Activated T-cell treated with anti-CD3 and anti-CD28 coated beads, Interleukin-2, amount 50 U/mL, for 72 hours (primary cell): ENCODE data around the gene FAM151B. TPM values are rescaled to one million over a fixed set of nuclear protein-coding genes. Genes with fewer than 3 reads are reported as not detected.
"Not testable (repeated sequence)": the region's sequence is repeated elsewhere in the genome, so short reads cannot be mapped to it uniquely, and the experiment has no call there.

Experiments
- ATAC-seq, 2 donors: fragments of 150-1000 bp; cut with Tn5 transposase; replicated peaks in 1 of 2; 2 replicates each; pipeline ENCODE4 v1.10.0; 2021; ENCODE audit warnings: moderate library complexity in 2 of 2, mild to moderate bottlenecking in 1 of 2
- DNase-seq, 2 donors: peaks; one replicate each; pipeline ENCODE4 v3.0.0; 2021 to 2022; ENCODE audit warnings: mixed read lengths in 1 of 2
- H3K27ac Mint-ChIP-seq: one replicate; pipeline ENCODE4 v1.8.0; 2022; ENCODE audit warnings: mild to moderate bottlenecking, moderate library complexity, mixed read lengths
- H3K27me3 Mint-ChIP-seq: one replicate; pipeline ENCODE4 v1.8.0; 2022; ENCODE audit warnings: low read depth, mixed read lengths
- H3K36me3 Mint-ChIP-seq, 2 donors: one replicate each; pipeline ENCODE4 v1.8.0; 2022; ENCODE audit warnings: mixed read lengths in 2 of 2, mild to moderate bottlenecking in 1 of 2; ENCODE audit not compliant: insufficient read depth in 2 of 2
- H3K4me1 Mint-ChIP-seq: one replicate; pipeline ENCODE4 v1.8.0; 2022; ENCODE audit warnings: low read depth, mixed read lengths
- H3K4me3 Mint-ChIP-seq, 2 donors: one replicate each; pipeline ENCODE4 v1.8.0; 2022; ENCODE audit warnings: mild to moderate bottlenecking in 2 of 2, mixed read lengths in 2 of 2, moderate library complexity in 2 of 2
- H3K9me3 Mint-ChIP-seq, 2 donors: one replicate each; pipeline ENCODE4 v1.8.0; 2022; ENCODE audit warnings: mixed read lengths in 2 of 2
- total RNA-seq, 2 donors: library from RNA; stranded (reverse); gene quantifications; one replicate each; pipeline ENCODE4 v1.2.3, GENCODE V29; 2022

FAM151B gene, protein sequence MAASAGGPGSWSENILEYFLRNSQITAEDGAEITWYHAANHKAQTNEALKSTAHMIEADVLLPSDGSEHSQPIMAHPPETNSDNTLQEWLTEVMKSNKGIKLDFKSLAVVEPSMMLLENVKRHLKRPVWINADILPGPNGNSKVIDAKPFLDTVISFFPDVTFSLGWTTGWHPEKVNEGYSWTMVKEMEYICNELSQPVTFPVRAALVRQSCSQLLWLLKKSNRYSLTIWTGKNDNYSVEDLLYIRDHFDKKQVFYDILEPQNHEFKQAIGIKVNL
- under 1 TPM in 1 of 2 donors, not detected in 1; 0.35 TPM for total RNA-seq

DNA sequence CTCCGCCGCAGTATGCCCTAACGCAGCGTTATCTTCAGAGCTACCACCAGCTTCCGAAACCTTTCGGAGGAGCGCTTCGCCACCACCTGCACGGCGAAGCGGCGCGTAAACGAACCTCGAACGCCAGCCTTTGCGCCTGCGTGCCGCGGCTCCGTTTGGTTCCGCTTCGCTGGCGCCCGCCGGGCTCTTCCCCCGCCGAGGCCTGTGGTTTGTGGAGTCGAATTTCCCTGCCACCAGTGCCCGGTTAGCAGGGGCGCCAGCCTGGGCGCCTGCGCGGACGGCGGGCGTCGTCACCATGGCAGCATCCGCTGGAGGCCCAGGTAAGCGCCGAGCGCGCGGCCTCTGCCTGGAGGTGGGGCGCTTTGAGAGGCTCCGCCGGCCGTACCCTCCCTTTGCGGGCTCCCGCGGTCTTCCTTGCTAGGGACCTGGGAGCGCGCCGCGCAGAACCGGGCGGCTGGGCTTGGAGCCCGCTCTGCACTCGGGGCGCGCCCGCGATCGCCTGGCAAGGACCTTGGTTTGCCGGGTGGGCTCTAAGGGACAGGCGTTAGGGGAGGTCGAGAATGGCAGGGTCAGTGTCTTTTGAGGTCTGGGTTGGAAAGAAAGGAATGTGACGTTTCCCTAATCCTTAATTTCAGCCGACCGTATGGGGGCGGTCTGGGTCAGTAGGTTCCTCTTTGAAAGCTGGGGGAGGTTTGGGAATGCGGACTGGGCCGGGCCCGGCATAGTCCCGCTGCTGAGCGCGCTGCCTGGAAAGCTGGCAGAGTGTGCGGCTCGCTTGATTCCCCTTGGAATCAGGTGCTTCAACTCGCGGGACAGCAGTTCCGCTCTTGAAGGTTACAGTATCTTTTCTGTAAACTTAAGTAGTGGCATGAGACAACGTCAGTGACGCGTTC lies at the start of gene FAM151B:
TSS of gene FAM151B (plus strand) at position 272 of the 893 bp plus-strand sequence. CDS start at position 296, 24 bp downstream.
- no peak within 1 kb of the TSS for H3K27ac Mint-ChIP-seq
- peaks cover 5% of the 10 kb centered on the region in 2 donors for H3K36me3 Mint-ChIP-seq
- ATAC-seq (peak; percentile 93 to 95), DNase-seq (peak; percentile 73 to 75)
- no peaks in the 10 kb centered on the region for H3K9me3 Mint-ChIP-seq
- H3K4me1 Mint-ChIP-seq: peaks cover 27% of the 10 kb centered on the region
- peaks cover 19% of the 10 kb centered on the region for H3K27me3 Mint-ChIP-seq
- peak within 1 kb of the TSS; percentile 86 to 89 for H3K4me3 Mint-ChIP-seq

DNA sequence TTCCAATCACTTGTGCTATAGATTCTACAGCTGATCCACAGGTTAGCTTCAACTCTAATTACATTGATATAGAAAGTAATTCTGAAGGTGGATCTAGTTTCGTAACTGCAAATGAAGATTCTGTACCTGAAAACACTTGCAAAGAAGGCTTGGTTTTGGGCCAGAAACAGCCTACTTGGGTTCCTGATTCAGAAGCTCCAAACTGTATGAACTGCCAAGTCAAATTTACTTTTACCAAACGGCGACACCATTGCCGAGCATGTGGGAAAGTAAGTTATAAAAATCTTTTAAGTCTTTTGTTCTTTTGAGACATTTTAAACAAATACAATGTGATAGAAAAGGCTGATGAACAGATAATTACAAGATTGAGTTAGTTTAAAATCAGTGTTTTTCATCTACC lies 49.2 kb upstream of the FAM151B start:
- Mint-ChIP-seq H3K27me3 (no peaks in the 10 kb centered on the region), H3K36me3 (peaks cover 7 to 8% of the 10 kb centered on the region in 2 donors), H3K27ac (no peak overlapping the region), H3K4me3 (no peak overlapping the region), H3K9me3 (peaks cover 0 to 3% of the 10 kb centered on the region in 2 donors), H3K4me1 (no peaks in the 10 kb centered on the region)
- DNase-seq (no peak), ATAC-seq (no peak)

DNA sequence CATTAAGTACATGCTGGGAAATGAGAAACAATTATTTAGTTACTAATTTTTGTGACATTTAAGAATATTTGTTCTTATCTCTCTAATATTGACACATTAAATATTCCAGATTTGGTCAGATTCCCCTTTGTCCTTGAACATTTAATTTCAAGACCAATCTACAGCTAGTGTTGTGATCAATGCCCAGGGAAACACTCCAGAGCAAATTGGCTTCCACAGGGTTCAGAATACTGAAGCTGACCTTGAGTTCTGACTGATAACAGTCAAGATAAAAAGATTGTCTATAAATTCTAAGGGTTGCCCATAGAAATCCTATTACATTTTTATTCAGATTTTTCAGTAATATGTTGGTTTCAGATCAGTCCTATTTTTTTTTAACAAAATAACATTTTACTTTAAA lies 48.7 kb upstream of the FAM151B start:
- no peak for ATAC-seq
- H3K27me3 Mint-ChIP-seq: no peaks in the 10 kb centered on the region
- no peaks in the 10 kb centered on the region for H3K4me1 Mint-ChIP-seq
- H3K27ac Mint-ChIP-seq: no peak overlapping the region
- no peak for DNase-seq
- H3K9me3 Mint-ChIP-seq: peaks cover 0 to 3% of the 10 kb centered on the region in 2 donors
- H3K36me3 Mint-ChIP-seq: peaks cover 7 to 8% of the 10 kb centered on the region in 2 donors
- H3K4me3 Mint-ChIP-seq: no peak overlapping the region

DNA sequence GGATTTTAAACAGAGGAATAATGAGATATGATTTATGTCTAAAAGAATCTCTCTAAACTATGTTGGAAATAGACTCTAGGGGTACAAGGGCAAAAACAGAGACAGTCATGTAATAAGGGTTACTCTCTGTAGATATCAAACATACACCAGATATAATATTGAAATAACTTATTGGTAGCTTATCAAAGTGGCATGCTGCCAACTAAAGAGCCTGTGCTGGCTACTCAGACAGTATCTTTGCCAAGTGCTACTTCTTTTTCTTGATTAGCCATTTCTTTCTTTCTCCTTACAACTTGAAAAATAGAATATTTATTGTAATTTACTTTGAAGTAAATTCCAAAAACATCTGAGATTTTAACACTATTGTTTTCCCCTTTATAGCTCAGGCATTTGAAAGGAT lies 45.2 kb upstream of the FAM151B start:
- Mint-ChIP-seq H3K36me3 (peaks cover 0 to 3% of the 10 kb centered on the region in 2 donors), H3K27me3 (no peaks in the 10 kb centered on the region), H3K4me1 (peaks cover 3% of the 10 kb centered on the region), H3K4me3 (no peak overlapping the region), H3K27ac (no peak overlapping the region), H3K9me3 (no peaks in the 10 kb centered on the region)
- DNase-seq (no peak), ATAC-seq (no peak)

DNA sequence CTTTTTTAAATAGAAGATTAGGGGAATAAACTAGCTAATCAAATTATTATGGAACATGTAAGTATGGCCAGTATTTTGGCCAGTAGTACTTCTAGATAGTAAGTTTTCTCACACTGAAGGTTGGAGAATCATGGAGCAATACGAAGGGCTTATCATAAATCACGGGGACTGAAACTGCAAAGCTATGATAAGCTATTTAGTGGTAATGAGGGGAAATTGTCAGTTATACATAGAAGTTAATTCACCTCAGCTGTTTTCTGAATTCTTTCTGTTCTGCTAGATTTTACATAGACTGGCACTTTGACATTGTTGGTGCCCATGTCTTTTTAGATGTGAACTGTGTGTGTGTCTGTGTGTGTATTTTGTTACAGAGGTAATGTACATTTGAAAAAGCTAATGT lies 34.5 kb upstream of the FAM151B start:
- H3K4me1 Mint-ChIP-seq: peaks cover 4% of the 10 kb centered on the region
- no peak overlapping the region for H3K4me3 Mint-ChIP-seq
- no peaks in the 10 kb centered on the region for H3K27me3 Mint-ChIP-seq
- DNase-seq (no peak), ATAC-seq (no peak)
- H3K27ac Mint-ChIP-seq: no peak overlapping the region
- H3K36me3 Mint-ChIP-seq: peaks cover 0 to 1% of the 10 kb centered on the region in 2 donors
- no peaks in the 10 kb centered on the region for H3K9me3 Mint-ChIP-seq

DNA sequence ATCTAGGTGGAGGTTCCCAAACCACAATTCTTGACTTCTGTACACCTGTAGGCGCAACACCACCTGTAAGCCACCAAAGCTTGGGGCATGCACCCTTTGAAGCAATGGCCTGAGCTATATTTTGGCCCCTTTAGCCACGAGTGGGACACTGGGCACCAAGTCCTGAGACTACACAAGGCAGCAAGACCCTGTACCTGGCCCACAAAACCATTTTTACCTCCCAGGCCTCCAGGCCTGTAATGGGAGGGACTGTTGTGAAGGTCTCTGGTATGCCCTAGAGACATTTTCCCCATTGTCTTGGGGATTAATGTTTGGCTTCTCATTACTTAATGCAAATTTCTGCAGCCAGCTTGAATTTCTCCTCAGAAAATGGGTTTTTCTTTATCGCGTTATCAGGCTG lies 24.6 kb upstream of the FAM151B start:
- ATAC-seq (no peak), DNase-seq (no peak)
- H3K4me1 Mint-ChIP-seq: no peaks in the 10 kb centered on the region
- H3K27me3 Mint-ChIP-seq: no peaks in the 10 kb centered on the region
- H3K27ac Mint-ChIP-seq: no peak overlapping the region
- H3K9me3 Mint-ChIP-seq: peaks cover 9 to 15% of the 10 kb centered on the region in 2 donors
- no peak overlapping the region for H3K4me3 Mint-ChIP-seq
- H3K36me3 Mint-ChIP-seq: peaks cover 24 to 26% of the 10 kb centered on the region in 2 donors

DNA sequence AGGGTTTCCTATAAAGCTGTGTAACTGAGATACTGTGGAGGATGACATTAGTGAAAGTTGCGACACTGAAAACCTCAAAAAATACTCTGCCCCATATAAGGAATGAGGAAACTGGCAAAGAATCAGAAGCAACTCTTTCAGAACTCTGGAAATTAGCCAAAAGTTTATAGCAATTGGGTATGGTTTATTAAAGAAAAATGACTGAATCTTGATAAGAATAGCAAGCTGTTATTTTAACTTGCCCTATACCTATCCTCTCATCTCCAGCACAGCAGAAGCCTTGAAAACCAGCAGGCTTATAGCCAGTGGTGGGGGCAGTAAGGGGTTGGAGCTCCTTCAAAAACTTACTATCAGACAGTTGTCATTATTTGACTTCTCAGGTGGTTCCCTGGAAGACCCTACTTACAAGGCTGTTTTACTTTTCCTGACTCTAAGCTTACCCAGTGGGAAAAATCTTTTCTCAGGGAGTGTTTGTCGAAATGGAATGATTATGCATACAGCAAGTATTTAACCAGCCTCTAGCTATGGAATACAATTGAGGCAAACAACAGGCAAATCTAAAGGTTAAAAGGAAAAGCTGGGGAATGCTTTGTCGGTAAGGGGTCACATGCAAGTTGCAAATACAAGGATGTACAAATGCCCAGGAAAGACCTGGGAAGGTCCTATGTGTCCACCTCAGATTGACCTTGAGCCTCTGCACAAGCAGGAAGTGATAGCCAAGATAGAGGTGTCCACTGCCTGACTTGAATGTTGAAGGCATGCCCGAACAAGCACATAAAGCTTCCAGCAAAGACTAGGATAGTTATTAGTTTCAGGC lies 21.0 kb upstream of the FAM151B start:
- no peak overlapping the region for H3K4me3 Mint-ChIP-seq
- DNase-seq (no peak), ATAC-seq (no peak)
- no peak overlapping the region for H3K27ac Mint-ChIP-seq
- H3K4me1 Mint-ChIP-seq: no peaks in the 10 kb centered on the region
- H3K27me3 Mint-ChIP-seq: no peaks in the 10 kb centered on the region
- peaks cover 35 to 36% of the 10 kb centered on the region in 2 donors for H3K36me3 Mint-ChIP-seq
- peaks cover 15 to 20% of the 10 kb centered on the region in 2 donors for H3K9me3 Mint-ChIP-seq

DNA sequence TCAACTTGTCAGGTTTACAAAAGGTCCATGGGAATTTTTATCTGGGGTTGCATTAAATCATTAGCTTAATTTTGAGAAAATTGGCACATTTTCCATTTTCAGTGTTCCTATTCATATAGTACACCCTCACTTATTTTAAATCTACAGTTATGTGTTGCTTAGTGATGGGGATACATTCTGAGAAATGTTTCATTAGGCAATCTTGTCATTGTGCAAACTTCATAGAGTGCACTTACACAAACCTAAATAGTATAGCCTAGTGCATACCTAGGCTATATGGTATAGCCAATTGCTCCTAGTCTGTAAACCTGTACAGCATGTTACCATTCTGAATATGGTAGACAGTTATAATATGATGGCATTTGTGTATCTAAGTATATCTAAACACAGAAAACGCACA lies 19.8 kb upstream of the FAM151B start:
- H3K27me3 Mint-ChIP-seq: no peaks in the 10 kb centered on the region
- no peak overlapping the region for H3K27ac Mint-ChIP-seq
- H3K4me1 Mint-ChIP-seq: no peaks in the 10 kb centered on the region
- no peak for ATAC-seq
- DNase-seq: no peak
- peaks cover 15 to 18% of the 10 kb centered on the region in 2 donors for H3K9me3 Mint-ChIP-seq
- H3K4me3 Mint-ChIP-seq: no peak overlapping the region
- peaks cover 28 to 35% of the 10 kb centered on the region in 2 donors for H3K36me3 Mint-ChIP-seq

DNA sequence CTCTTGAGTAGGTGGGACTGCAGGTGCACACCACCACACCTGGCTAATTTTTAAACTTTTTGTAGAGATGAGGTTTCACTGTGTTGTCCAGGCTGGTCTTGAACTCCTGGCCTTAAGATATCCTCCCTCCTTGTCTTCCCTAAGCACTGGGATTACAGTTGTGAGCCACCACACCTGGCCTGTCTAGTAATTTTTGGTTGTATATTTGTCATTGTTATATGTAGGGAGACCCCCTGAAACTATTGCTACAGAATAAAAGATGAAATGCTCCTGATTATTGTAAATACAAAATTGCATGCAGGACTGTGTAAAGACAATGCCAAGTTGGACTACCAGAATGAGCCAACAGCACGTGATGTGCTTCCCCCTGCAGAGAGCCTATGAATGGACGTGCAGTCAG lies 17.3 kb upstream of the FAM151B start:
- H3K9me3 Mint-ChIP-seq, H3K4me3 Mint-ChIP-seq, H3K27ac Mint-ChIP-seq, H3K27me3 Mint-ChIP-seq, H3K4me1 Mint-ChIP-seq, ATAC-seq, DNase-seq: not testable (repeated sequence)
- peaks cover 14 to 20% of the 10 kb centered on the region in 2 donors for H3K36me3 Mint-ChIP-seq

DNA sequence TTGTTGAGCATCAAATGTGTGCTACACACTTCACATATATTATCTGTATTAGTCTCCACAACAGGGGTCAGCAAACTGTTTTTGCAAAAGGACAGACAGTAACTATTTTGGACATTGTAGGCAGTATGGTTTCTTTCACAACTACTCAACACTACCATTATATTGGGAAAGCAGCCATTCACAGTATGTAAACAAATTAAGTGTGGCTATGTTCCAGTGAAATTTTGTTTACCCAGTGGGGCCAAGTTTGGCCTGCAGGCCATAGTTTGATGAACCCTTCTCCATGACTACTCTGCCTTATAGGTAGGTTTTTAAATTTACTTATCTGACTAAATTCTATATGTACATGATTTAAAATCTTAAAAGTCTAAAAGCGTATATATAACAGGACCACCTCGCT lies 13.0 kb upstream of the FAM151B start:
- Mint-ChIP-seq H3K9me3 (peaks cover 5% of the 10 kb centered on the region in 2 donors), H3K4me1 (no peaks in the 10 kb centered on the region), H3K4me3 (no peak overlapping the region), H3K27me3 (no peaks in the 10 kb centered on the region), H3K36me3 (peaks cover 7 to 11% of the 10 kb centered on the region in 2 donors), H3K27ac (no peak overlapping the region)
- ATAC-seq: no peak
- DNase-seq: no peak

DNA sequence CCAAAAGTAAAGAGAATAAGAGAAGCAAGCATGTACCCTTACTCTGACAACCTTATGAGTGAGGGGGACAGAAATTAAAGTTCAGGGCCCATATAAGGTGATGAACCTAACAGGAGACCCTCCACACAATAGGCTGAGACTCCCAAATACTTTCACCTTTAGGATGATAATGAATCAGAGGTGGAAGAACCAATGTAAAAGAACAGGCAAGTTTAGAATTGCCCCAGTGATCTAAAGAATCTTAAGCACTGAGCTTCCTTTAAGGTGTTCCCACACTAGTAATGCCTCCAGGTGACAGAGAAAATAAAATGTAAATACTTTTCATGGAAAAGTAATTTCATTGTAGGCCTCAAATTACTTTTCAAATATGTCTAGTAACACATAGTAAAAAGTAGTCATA lies 8.2 kb upstream of the FAM151B start:
- Mint-ChIP-seq H3K4me3 (no peak overlapping the region), H3K9me3 (peaks cover 0 to 4% of the 10 kb centered on the region in 2 donors), H3K27me3 (no peaks in the 10 kb centered on the region), H3K36me3 (peaks cover 3 to 14% of the 10 kb centered on the region in 2 donors), H3K4me1 (no peaks in the 10 kb centered on the region), H3K27ac (no peak overlapping the region)
- DNase-seq (no peak), ATAC-seq (no peak)

DNA sequence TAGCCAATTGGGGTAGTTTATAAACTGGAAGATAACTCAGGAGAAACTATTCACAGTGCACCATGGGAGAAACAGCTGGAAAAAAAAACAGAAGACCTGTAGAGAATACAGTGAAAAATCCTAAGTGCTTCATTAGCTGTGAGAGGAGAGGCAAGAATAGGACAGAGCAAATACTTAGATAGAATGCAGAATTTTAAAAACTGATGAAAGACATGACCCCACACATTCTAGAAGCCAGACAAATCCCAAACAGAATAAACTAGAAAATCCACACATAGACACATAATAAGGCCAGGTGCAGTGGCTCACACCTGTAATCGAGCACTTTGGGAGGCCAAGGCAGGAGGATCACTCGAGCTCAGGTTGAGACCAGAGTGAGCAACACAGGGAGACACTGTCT lies 7.5 kb upstream of the FAM151B start:
- H3K27ac Mint-ChIP-seq: no peak overlapping the region
- H3K4me3 Mint-ChIP-seq: no peak overlapping the region
- DNase-seq (no peak), ATAC-seq (no peak)
- H3K9me3 Mint-ChIP-seq: peaks cover 0 to 4% of the 10 kb centered on the region in 2 donors
- H3K36me3 Mint-ChIP-seq: peaks cover 3 to 14% of the 10 kb centered on the region in 2 donors
- no peaks in the 10 kb centered on the region for H3K4me1 Mint-ChIP-seq
- H3K27me3 Mint-ChIP-seq: no peaks in the 10 kb centered on the region
